ENCODE results near the gene ELAVL3.

DNA sequence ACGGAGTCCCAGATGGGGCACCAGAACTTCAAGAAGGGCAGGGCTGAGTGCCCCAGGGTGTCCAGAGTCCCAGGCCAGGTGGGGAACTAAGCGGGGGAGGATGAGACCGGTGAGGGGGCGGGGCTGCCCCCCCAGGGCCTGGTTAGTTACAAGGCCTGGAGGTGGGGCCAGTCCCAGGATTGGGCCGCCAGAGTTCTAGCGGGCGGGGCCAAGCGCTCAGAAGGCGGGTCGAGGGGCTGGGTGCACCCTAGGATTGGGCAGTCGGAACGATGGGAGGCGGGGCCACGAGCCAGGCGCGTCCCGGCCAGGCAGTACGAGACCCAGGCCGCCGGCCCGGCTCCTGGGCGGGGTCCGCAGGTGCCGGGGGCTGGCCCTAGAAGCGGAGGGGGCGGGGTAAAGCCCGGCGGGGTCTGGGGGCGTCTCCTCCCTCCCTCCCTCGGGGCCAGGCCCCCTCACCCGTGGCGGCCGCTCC, 24.2 kb upstream of the ELAVL3 start:
- TF ChIP-seq POLR2A (IDR thresholded peaks at IDR 0.05) = no peak
- TF ChIP-seq, protein P1, sequence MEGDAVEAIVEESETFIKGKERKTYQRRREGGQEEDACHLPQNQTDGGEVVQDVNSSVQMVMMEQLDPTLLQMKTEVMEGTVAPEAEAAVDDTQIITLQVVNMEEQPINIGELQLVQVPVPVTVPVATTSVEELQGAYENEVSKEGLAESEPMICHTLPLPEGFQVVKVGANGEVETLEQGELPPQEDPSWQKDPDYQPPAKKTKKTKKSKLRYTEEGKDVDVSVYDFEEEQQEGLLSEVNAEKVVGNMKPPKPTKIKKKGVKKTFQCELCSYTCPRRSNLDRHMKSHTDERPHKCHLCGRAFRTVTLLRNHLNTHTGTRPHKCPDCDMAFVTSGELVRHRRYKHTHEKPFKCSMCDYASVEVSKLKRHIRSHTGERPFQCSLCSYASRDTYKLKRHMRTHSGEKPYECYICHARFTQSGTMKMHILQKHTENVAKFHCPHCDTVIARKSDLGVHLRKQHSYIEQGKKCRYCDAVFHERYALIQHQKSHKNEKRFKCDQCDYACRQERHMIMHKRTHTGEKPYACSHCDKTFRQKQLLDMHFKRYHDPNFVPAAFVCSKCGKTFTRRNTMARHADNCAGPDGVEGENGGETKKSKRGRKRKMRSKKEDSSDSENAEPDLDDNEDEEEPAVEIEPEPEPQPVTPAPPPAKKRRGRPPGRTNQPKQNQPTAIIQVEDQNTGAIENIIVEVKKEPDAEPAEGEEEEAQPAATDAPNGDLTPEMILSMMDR (IDR thresholded peaks at IDR 0.05) = no peak
